ENCODE measurements around the gene PXMP4. TPM values are rescaled to one million over a fixed set of nuclear protein-coding genes. Genes with fewer than 3 reads are reported as not detected.

The PXMP4 gene
- polyA plus RNA-seq, 1 donor from 2014 or later: 3.1 TPM

DNA sequence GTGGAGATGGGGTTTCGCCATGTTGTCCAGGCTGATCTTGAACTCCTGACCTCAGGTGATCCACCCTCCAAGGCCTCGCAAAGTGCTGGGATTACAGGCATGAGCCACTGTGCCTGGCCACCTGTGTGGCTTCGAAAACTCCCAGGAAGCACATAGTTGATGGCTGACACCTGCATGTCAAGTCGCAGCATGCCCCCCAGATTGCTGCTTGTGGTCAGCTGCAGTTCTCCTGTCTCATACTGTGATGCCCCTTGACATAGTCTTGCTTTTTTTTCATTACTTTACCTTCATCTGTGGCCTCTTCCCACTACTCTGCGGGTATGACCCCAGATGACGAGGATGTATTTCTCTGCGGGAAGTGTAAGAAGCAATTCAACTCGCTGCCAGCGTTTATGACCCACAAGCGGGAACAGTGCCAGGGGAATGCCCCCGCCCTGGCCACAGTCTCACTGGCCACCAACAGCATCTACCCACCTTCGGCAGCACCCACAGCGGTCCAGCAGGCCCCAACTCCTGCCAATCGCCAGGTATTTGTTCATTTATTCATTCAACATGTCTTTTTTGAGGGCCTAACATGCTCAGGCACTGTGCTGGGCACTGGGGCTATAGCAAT, 24.8 kb upstream of the PXMP4 start:
- H3K27ac ChIP-seq (ENCODE audit: low read length): no peak overlapping the region
- no peaks in the 10 kb centered on the region for H3K27me3 ChIP-seq (ENCODE audit: insufficient read depth, low read depth, low read length)
- H3K9me2 ChIP-seq (ENCODE audit: insufficient read depth, low read length): no peaks in the 10 kb centered on the region
- H3K36me3 ChIP-seq (ENCODE audit: insufficient read depth, low read length): no peaks in the 10 kb centered on the region
- no peak overlapping the region for H2AFZ ChIP-seq (ENCODE audit: low read depth, low read length)
- H3K79me2 ChIP-seq (replicated peaks; ENCODE audit: insufficient read depth, low read length): no peaks in the 10 kb centered on the region
- no peak overlapping the region for H3K9ac ChIP-seq (ENCODE audit: low read length)
- no peak overlapping the region for H3K4me2 ChIP-seq (ENCODE audit: low read length)
- H3K9me3 ChIP-seq (ENCODE audit: low read length): no peaks in the 10 kb centered on the region
- TF ChIP-seq EZH2 (IDR thresholded peaks at IDR 0.05; ENCODE audit: borderline replicate concordance, insufficient read depth, low read length, poor library complexity, severe bottlenecking) (no peak), TAF1 (IDR thresholded peaks at IDR 0.05; ENCODE audit: low read depth) (no peak), RAD21 (conservative IDR thresholded peaks at IDR 0.05) (no peak), EP300 (conservative IDR thresholded peaks at IDR 0.05; ENCODE audit: poor library complexity, severe bottlenecking) (no peak), MXI1 (conservative IDR thresholded peaks at IDR 0.05; ENCODE audit: poor library complexity, severe bottlenecking) (no peak), POLR2AphosphoS5 (IDR thresholded peaks at IDR 0.05) (no peak), SMC3 (conservative IDR thresholded peaks at IDR 0.05; ENCODE audit: poor library complexity) (no peak)
- TF ChIP-seq, protein P1, sequence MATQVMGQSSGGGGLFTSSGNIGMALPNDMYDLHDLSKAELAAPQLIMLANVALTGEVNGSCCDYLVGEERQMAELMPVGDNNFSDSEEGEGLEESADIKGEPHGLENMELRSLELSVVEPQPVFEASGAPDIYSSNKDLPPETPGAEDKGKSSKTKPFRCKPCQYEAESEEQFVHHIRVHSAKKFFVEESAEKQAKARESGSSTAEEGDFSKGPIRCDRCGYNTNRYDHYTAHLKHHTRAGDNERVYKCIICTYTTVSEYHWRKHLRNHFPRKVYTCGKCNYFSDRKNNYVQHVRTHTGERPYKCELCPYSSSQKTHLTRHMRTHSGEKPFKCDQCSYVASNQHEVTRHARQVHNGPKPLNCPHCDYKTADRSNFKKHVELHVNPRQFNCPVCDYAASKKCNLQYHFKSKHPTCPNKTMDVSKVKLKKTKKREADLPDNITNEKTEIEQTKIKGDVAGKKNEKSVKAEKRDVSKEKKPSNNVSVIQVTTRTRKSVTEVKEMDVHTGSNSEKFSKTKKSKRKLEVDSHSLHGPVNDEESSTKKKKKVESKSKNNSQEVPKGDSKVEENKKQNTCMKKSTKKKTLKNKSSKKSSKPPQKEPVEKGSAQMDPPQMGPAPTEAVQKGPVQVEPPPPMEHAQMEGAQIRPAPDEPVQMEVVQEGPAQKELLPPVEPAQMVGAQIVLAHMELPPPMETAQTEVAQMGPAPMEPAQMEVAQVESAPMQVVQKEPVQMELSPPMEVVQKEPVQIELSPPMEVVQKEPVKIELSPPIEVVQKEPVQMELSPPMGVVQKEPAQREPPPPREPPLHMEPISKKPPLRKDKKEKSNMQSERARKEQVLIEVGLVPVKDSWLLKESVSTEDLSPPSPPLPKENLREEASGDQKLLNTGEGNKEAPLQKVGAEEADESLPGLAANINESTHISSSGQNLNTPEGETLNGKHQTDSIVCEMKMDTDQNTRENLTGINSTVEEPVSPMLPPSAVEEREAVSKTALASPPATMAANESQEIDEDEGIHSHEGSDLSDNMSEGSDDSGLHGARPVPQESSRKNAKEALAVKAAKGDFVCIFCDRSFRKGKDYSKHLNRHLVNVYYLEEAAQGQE (IDR thresholded peaks at IDR 0.05; ENCODE audit: borderline replicate concordance): no peak
- TF ChIP-seq, protein P2, sequence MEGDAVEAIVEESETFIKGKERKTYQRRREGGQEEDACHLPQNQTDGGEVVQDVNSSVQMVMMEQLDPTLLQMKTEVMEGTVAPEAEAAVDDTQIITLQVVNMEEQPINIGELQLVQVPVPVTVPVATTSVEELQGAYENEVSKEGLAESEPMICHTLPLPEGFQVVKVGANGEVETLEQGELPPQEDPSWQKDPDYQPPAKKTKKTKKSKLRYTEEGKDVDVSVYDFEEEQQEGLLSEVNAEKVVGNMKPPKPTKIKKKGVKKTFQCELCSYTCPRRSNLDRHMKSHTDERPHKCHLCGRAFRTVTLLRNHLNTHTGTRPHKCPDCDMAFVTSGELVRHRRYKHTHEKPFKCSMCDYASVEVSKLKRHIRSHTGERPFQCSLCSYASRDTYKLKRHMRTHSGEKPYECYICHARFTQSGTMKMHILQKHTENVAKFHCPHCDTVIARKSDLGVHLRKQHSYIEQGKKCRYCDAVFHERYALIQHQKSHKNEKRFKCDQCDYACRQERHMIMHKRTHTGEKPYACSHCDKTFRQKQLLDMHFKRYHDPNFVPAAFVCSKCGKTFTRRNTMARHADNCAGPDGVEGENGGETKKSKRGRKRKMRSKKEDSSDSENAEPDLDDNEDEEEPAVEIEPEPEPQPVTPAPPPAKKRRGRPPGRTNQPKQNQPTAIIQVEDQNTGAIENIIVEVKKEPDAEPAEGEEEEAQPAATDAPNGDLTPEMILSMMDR (IDR thresholded peaks at IDR 0.05; ENCODE audit: poor library complexity, severe bottlenecking): no peak
- no peak overlapping the region for H3K4me3 ChIP-seq (ENCODE audit: low read length)
- no peaks in the 10 kb centered on the region for H3F3A ChIP-seq (ENCODE audit: insufficient read depth, low read length, poor library complexity, severe bottlenecking)
- H4K20me1 ChIP-seq (ENCODE audit: insufficient read depth): no peaks in the 10 kb centered on the region

DNA sequence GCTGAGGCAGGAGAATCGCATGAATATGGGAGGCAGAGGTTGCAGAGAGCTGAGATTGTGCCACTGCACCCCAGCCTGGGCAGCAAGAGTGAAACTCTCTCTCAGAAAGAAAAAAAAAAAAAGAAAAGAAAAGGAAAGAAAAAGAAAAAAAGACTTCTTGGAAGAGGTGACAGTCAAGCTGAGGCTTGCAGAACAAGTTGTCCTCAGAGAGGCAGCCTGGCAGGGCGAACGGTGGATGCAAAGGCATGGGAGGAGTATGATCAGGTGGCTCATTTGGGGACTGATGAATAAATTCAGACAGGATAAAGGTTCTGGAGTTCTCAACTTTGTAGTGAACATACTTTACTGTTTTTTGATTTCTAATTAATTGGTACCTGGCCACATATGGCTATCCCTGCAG, 24.1 kb upstream of the PXMP4 start:
- Histone ChIP-seq H3K27ac (ENCODE audit: low read length) (no peak overlapping the region), H3K4me3 (ENCODE audit: low read length) (no peak overlapping the region), H3F3A (ENCODE audit: insufficient read depth, low read length, poor library complexity, severe bottlenecking) (no peaks in the 10 kb centered on the region), H3K4me2 (ENCODE audit: low read length) (no peak overlapping the region), H3K9me2 (ENCODE audit: insufficient read depth, low read length) (no peaks in the 10 kb centered on the region), H2AFZ (ENCODE audit: low read depth, low read length) (no peak overlapping the region), H3K27me3 (ENCODE audit: insufficient read depth, low read depth, low read length) (no peaks in the 10 kb centered on the region), H3K79me2 (replicated peaks; ENCODE audit: insufficient read depth, low read length) (no peaks in the 10 kb centered on the region), H4K20me1 (ENCODE audit: insufficient read depth) (no peaks in the 10 kb centered on the region), H3K9ac (ENCODE audit: low read length) (no peak overlapping the region), H3K36me3 (ENCODE audit: insufficient read depth, low read length) (no peaks in the 10 kb centered on the region), H3K9me3 (ENCODE audit: low read length) (no peaks in the 10 kb centered on the region)
- no peak for TF ChIP-seq RAD21 (conservative IDR thresholded peaks at IDR 0.05)
- TF ChIP-seq EP300 (conservative IDR thresholded peaks at IDR 0.05; ENCODE audit: poor library complexity, severe bottlenecking): no peak

Data from neural cell (in vitro differentiated cells).